Measurements from ENCODE around the gene DONSON. TPM values are rescaled to one million over a fixed set of nuclear protein-coding genes. Genes with fewer than 3 reads are reported as not detected.

Gene DONSON
- total RNA-seq, 4 donors from 2014 or later: 3.5 to 11.2 (median 5.2) TPM

GRCh38 chr21:33560965-33561364, 27.5 kb downstream of the DONSON start:
- intact Hi-C loops (cut with DNase I): no loop called here
- Histone ChIP-seq H3K4me1 (peaks cover 25 to 49% (median 42%) of the 10 kb centered on the region in 4 donors), H3K4me3 (no peak overlapping the region), H3K9me3 (no peaks in the 10 kb centered on the region), H3K27ac (replicated peaks in 1 of 4) (peak overlapping the region in 2 of 4 donors; percentile 8 to 14), H3K36me3 (peaks cover 39 to 84% (median 67%) of the 10 kb centered on the region in 4 donors), H3K27me3 (no peaks in the 10 kb centered on the region)
- no peak for DNase-seq (ENCODE audit: extremely low spot score)
- TF ChIP-seq POLR2AphosphoS5 (IDR thresholded peaks at IDR 0.05) (no peak), POLR2A (IDR thresholded peaks at IDR 0.05; ENCODE audit: low read depth) (no peak), EP300 (IDR thresholded peaks at IDR 0.05) (no peak)

- H3K4me1 ChIP-seq: peaks cover 31 to 60% (median 49%) of the 10 kb centered on the region in 4 donors
- 93% methylated on average over 10 of the region's 10 CpGs for WGBS
Observed at GRCh38 chr21:33559813-33560212, 28.7 kb downstream of the DONSON start.

GRCh38 chr21:33558777-33559421, 29.6 kb downstream of the DONSON start:
- no peaks in the 10 kb centered on the region for H3K9me3 ChIP-seq
- intact Hi-C loops (cut with DNase I): no loop called here
- H3K4me1 ChIP-seq: peaks cover 31 to 63% (median 49%) of the 10 kb centered on the region in 4 donors
- H3K27ac ChIP-seq (replicated peaks in 1 of 4): no peak overlapping the region
- H3K4me3 ChIP-seq: no peak overlapping the region
- no peak for TF ChIP-seq POLR2AphosphoS5 (IDR thresholded peaks at IDR 0.05)
- TF ChIP-seq POLR2A (IDR thresholded peaks at IDR 0.05; ENCODE audit: low read depth): no peak
- no peak for TF ChIP-seq EP300 (IDR thresholded peaks at IDR 0.05)
- TF ChIP-seq CTCF (IDR thresholded peaks at IDR 0.05): no peak
- DNase-seq (ENCODE audit: extremely low spot score): no peak
- H3K36me3 ChIP-seq: peaks cover 46 to 97% (median 80%) of the 10 kb centered on the region in 4 donors
- WGBS: 71% methylated on average over 4 of the region's 4 CpGs
- no peaks in the 10 kb centered on the region for H3K27me3 ChIP-seq

More at GRCh38 chr21:33559813-33560212, 28.7 kb downstream of the DONSON start:
- intact Hi-C loops (cut with DNase I): no loop called here
- DNase-seq (ENCODE audit: extremely low spot score): no peak
- Histone ChIP-seq H3K27me3 (no peaks in the 10 kb centered on the region), H3K36me3 (peaks cover 39 to 95% (median 74%) of the 10 kb centered on the region in 4 donors), H3K27ac (replicated peaks in 1 of 4) (peak overlapping the region in 1 of 4 donors; percentile 14), H3K9me3 (no peaks in the 10 kb centered on the region), H3K4me3 (no peak overlapping the region)
- TF ChIP-seq CTCF (IDR thresholded peaks at IDR 0.05) (no peak), POLR2A (IDR thresholded peaks at IDR 0.05; ENCODE audit: low read depth) (no peak), POLR2AphosphoS5 (IDR thresholded peaks at IDR 0.05) (no peak), EP300 (IDR thresholded peaks at IDR 0.05) (no peak)

GRCh38 chr21:33557447-33557846, 31.0 kb downstream of the DONSON start:
- peaks cover 60 to 97% (median 87%) of the 10 kb centered on the region in 4 donors for H3K36me3 ChIP-seq
- DNase-seq (ENCODE audit: extremely low spot score): no peak
- H3K4me1 ChIP-seq: peaks cover 31 to 63% (median 47%) of the 10 kb centered on the region in 4 donors
- no peak overlapping the region for H3K27ac ChIP-seq (replicated peaks in 1 of 4)
- intact Hi-C loops (cut with DNase I): no loop called here
- TF ChIP-seq EP300 (IDR thresholded peaks at IDR 0.05) (no peak), POLR2AphosphoS5 (IDR thresholded peaks at IDR 0.05) (no peak), POLR2A (IDR thresholded peaks at IDR 0.05; ENCODE audit: low read depth) (no peak), CTCF (IDR thresholded peaks at IDR 0.05) (no peak)
- H3K9me3 ChIP-seq: no peaks in the 10 kb centered on the region
- WGBS: 97% methylated on average over 19 of the region's 19 CpGs
- H3K27me3 ChIP-seq: no peaks in the 10 kb centered on the region
- H3K4me3 ChIP-seq: no peak overlapping the region

- Histone ChIP-seq H3K4me3 (no peak overlapping the region), H3K27me3 (no peaks in the 10 kb centered on the region), H3K27ac (replicated peaks in 1 of 4) (no peak overlapping the region), H3K36me3 (peaks cover 78 to 97% (median 91%) of the 10 kb centered on the region in 4 donors), H3K4me1 (peaks cover 16 to 41% (median 28%) of the 10 kb centered on the region in 4 donors), H3K9me3 (no peaks in the 10 kb centered on the region)
- WGBS: 98% methylated on average over 26 of the region's 32 CpGs
- intact Hi-C loops (cut with DNase I): no loop called here
- no peak for DNase-seq (ENCODE audit: extremely low spot score)
- TF ChIP-seq POLR2AphosphoS5 (IDR thresholded peaks at IDR 0.05) (no peak), EP300 (IDR thresholded peaks at IDR 0.05) (no peak), CTCF (IDR thresholded peaks at IDR 0.05) (no peak), POLR2A (IDR thresholded peaks at IDR 0.05; ENCODE audit: low read depth) (no peak)
Observed at GRCh38 chr21:33554982-33555344, 33.5 kb downstream of the DONSON start.

All from esophagus muscularis mucosa (tissue), 4 donors.